Measurements from ENCODE around the gene CAPN7.

CAPN7 gene

DNA sequence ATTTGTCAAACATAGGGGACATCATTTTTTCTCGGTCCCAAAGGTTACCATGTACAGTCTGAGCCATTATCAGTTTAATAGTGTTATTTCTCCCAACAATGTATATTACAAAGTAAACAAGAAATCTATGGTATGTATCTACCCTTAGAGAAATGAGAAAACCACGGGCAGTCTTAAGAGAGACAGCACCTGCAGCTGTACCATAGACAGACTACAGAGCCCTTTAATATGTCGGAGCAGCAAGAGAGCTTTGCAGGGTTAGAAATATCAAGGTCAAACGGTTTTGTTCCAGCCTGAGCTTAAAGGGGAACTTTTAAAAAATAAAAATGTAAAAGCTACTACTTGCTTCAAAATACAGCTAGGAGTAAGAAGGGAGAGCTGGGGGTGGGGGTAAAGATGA lies 73.2 kb downstream of the CAPN7 start:
- FAIRE-seq = no peak

DNA sequence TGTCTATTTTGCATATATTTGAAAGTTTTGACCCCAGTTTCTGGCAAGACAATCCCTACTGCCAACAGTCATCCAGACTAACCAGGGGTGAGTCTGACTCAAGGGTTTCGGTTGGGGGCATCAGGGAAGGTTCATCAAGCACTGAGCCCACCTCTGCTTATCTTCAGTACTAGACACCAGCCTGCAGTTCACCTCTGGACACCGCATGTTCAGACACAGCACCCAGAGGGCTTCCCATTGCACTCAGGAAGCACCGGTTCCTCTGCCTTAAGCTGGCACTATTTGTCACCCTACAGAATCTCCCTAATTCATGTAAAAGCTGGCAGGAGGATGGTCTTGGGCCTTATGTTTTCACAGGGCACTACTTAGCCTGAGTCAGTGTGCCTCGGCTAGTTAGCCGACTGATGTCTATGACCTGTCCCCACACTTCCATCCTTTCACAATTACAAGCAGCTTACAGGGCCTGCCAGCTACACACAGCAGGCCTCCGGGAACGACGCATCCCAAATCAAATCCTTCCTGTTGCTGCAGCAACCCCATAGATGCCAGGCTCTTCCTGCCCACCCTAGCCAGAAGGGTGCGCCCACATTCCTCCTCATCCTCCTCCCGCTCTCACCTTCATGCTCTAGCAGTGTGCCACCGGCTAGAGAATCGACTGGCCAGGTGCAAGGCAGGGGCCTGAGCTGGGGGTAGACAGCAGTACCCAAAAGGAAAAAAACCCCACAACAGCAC lies 73.8 kb downstream of the CAPN7 start:
- no peak for FAIRE-seq

DNA sequence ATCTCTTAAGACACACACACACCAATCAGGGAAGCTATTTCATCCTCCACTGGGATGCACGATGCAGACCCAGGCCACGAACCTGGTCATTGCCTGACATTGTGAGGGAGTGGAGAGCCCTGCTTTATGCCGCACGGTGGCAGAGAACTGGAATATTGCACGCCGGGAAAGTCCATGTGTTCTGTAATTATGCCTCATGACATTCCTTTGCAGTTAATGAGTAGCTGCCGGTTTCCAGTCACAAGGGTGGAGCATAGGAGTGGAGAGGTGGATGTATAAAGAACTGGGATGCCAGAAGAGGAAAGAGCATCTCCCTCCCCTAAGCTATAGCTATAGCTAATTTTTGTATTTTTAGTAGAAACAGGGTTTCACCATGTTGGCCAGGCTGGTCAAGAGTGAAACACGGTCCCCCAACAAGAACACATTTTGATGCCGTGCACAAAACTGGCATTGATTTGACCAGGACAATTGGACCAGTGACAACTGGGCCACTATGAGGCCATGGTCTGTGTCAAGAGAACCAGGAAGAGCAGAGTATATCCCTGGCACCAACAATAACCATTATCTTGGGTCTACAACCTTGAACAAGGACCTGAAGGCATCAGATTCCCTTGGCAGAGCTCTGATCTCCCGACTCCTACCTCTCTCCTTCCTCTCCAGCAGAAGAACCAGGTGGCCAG lies 74.9 kb downstream of the CAPN7 start:
- FAIRE-seq = no peak

- no peak for FAIRE-seq
Measured at GRCh38 chr3:15281817-15282216, 75.8 kb downstream of the CAPN7 start.

- no peak for FAIRE-seq
Measured at GRCh38 chr3:15283702-15284101, 77.7 kb downstream of the CAPN7 start.

GRCh38 chr3:15284121-15284889 lies 78.3 kb downstream of the CAPN7 start:
- FAIRE-seq = no peak

DNA sequence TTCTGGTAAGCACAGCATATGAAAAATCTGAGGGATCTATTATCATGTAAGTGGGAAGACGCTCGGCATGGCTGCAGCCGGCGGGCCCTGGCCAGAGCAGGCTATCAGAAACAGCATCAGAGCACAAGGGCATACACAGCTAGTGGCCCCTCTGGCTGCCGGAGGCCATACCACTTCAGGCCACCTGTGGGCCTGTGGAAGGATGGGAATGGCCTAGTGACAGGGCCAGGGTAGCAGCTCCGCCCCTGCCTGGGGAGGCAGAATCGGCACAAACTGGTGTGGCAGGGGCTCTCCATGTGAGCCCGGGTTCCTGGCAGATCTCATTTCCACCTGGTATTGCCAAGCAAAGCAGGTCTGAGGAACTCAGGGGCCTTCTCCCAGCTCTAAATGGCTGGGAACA lies 80.0 kb downstream of the CAPN7 start:
- FAIRE-seq = no peak

GRCh38 chr3:15287565-15288330 lies 81.7 kb downstream of the CAPN7 start:
- FAIRE-seq = no peak

DNA sequence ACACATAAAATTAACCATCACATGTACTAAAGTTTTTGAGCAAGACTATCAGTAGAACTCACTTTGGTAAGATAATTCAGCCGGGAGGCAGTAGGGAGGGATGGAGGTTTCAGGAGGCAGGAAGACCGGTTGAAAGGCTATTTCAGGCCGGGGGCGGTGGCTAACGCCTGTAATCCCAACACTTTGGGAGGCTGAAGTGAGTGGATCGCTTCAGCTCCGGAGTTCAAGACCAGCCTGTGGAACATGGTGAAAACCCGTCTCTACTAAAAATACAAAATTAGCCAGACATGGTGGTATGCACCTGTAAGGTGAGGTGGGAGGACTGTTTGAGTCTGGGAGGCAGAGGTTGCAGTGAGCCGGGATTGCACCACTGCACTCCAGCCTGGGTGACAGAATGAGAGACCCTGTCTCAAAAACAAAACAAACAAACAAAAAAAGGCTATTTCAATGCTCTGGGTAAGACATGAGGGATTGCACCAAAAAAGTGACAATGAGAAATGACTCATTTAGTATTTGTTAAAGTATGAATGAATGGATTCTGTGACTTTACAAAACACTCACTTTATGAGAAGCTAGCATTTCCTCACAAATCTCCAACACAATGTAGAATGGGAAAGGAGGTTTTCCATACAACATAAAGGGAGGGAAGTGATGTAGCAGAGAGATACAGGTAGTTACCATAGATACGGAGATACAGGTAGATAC lies 82.4 kb downstream of the CAPN7 start:
- FAIRE-seq = no peak

DNA sequence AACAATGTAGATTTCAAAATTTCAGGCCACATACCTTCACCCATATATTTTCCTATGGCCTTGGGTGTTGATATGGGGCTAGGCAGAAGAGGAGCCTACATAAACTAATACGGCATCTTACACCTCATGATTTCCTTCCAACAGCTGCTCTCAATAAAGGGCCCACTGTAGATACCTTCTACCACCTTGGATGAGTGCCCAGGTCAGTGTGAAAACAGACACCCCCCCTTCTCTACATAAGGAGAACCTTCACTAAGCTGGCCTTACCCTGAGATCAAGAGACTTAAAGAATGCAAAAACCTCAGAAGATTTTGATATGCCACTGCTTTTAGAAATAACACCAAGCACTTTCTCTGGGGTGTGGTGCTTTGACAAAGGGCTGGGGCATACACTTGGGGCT lies 83.6 kb downstream of the CAPN7 start:
- no peak for FAIRE-seq

DNA sequence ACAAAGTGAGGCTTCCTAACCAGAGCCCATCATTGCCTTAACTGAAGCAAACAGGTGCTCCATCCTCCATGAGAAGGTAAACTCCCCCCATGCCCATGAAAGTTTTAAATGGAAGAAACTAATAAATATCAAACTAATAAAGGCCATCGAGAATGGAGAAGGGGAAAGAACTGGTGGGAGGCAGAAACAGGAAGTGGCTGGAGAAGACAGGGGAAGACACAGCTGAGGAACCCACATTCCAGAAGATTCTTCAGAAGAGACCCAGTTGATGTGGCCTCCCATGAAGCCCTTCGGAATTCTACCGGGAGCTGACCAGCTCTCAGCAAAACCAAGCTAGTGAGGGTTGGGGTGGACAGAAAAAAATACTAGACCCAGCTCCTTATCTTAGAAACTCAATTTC lies 84.7 kb downstream of the CAPN7 start:
- FAIRE-seq = no peak

DNA sequence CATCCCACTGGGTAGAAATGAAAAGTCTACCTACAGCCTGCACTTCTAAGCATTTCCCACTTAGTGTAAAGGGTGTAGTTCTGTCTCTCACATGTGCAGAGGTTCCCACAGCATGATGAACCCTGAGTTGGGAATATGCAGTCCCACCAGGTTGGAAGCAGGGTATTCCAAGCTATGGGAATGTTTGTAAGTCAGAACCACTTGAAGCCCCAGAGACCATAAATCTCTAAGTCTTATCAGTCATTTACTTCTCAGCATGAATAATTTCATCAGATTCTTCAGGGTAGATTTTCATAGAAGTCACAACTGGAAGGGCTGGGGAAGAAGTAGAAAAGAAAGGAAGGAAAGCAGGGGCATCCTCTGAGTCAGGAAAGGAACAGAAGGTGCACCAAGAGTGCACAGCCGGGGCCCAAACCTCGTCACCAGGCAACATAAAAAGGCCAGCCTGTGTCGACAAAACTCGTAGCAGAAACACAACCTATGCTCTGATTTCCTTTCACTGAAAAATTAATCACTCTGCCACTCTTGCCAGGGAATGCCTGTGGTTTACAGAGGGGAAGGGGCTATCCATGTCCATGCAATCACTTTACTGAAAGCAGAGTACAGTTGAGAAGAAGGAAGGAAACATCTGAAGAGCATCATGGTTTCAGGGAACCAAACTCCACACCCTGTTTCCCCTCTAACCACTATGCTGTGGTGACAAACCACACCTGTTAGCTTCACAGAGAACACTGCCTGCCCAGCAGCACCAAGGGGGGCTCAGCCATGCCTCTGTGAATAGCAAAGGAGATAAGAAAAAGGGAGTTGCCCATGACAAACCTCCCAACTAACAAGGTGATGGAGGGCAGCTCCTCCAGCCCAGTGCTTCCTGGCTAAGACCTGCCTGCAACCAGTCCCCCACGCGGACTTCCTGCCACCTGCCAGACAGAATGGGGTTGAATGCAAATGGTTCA lies 85.8 kb downstream of the CAPN7 start:
- FAIRE-seq = no peak

- FAIRE-seq = no peak
Measured at GRCh38 chr3:15292765-15293522, 86.9 kb downstream of the CAPN7 start.

DNA sequence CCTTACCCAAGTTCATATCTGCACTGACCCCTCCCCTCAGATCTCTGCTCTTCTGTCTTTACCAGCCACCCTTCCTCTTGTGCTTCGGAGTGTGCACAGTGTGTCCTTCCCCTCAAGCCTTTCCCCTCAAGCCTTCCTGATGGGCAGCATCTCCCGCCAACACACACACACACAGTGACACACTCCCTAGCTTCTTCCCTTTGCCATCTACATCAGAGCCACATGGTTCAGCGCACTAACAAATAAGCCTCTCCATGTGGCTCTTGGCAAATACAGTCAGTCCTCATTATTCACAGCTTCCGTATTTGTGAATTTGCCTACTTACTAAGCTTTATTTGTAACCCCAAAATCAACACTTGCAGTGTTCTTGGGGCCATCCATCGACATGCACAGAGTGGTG lies 88.9 kb downstream of the CAPN7 start:
- FAIRE-seq = no peak

DNA sequence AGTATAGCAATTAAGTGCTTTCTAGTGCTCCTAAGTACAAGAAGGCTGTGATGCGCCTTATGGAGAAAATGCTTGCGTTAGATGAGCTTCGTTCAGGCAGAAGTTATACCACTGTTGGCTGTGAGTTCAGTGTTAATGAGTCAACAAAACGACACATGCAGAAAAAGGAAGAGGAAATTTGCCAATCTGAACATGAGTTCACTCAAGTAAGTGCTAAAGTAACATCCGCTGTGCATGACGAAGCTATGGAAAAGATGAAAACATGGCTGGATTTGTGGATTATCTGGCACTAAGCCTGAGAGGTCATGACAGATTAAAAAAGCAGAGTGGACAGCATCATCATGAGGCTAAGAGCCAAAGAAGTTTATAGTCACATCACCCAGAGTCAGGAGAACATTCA lies 89.5 kb downstream of the CAPN7 start:
- FAIRE-seq = no peak

- no peak for FAIRE-seq
Measured at GRCh38 chr3:15297608-15298350, 91.7 kb downstream of the CAPN7 start.

- FAIRE-seq = no peak
Measured at GRCh38 chr3:15298504-15298903, 92.5 kb downstream of the CAPN7 start.

DNA sequence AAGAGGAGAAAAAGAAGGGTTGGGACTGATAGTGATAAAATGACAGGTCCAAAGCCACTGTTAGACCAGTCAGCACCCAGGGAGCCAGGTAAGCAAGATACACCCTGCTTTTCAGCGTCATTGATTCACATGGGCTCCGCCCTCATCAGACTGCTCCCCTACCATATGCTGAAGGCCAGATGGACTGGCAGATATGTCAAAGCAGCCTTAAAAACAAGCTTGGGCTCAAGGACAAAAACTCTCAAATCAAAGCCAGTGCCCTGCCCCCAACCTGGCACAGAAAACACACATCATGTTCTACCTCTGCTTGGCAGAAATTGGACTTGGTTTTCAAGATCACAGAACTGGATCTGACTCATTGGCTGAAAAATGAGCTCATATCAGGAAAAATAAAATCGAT lies 93.0 kb downstream of the CAPN7 start:
- no peak for FAIRE-seq

GRCh38 chr3:15300323-15301078 lies 94.5 kb downstream of the CAPN7 start:
- FAIRE-seq = no peak

All from colon (tissue), 2 donors.